H9 (cell line): ENCODE data around the gene ADH1B. TPM values are rescaled to one million over a fixed set of nuclear protein-coding genes. Genes with fewer than 3 reads are reported as not detected.
"Not testable (repeated sequence)": the region's sequence is repeated elsewhere in the genome, so short reads cannot be mapped to it uniquely, and the experiment has no call there.

Source experiments
- DNase-seq: peaks from one replicate; pipeline ENCODE4 v3.0.0-alpha.2; 2017
- H2AFZ ChIP-seq: one replicate; pipeline ENCODE4 v1.6.1; 2013; ENCODE audit warnings: mild to moderate bottlenecking, low read length, control low read depth, moderate library complexity
- H2AK5ac ChIP-seq: 2 replicates; pipeline ENCODE4 v1.6.1; 2013; ENCODE audit warnings: low read length, control low read depth, mixed read lengths; ENCODE audit not compliant: insufficient read length
- H2BK120ac ChIP-seq: one replicate; pipeline ENCODE4 v1.6.1; 2013; ENCODE audit warnings: low read depth, mild to moderate bottlenecking, low read length, control low read depth, inconsistent platforms; ENCODE audit not compliant: poor library complexity, severe bottlenecking
- H2BK12ac ChIP-seq: 2 replicates; pipeline ENCODE4 v1.6.1; 2013; ENCODE audit warnings: low read length, control low read depth, mixed read lengths, low read depth; ENCODE audit not compliant: insufficient read length
- H2BK15ac ChIP-seq: 2 replicates; pipeline ENCODE4 v1.6.1; 2013; ENCODE audit warnings: low read depth, low read length, control low read depth
- H2BK20ac ChIP-seq: one replicate; pipeline ENCODE4 v1.6.1; 2013; ENCODE audit warnings: low read depth, mild to moderate bottlenecking, low read length, control low read depth, inconsistent platforms; ENCODE audit not compliant: poor library complexity, severe bottlenecking
- H2BK5ac ChIP-seq: 2 replicates; pipeline ENCODE4 v1.6.1; 2013; ENCODE audit warnings: low read length, control low read depth, mixed read lengths; ENCODE audit not compliant: insufficient read length
- H3K14ac ChIP-seq: 2 replicates; pipeline ENCODE4 v1.6.1; 2013; ENCODE audit warnings: low read length, control low read depth; ENCODE audit not compliant: insufficient read depth
- H3K18ac ChIP-seq: 2 replicates; pipeline ENCODE4 v1.6.1; 2013; ENCODE audit warnings: low read depth, mild to moderate bottlenecking, mixed read lengths, low read length, control low read depth; ENCODE audit not compliant: insufficient read length
- H3K23ac ChIP-seq: 2 replicates; pipeline ENCODE4 v1.6.1; 2013; ENCODE audit warnings: low read length, control low read depth, mixed read lengths, low read depth; ENCODE audit not compliant: insufficient read length
- H3K23me2 ChIP-seq: 2 replicates; pipeline ENCODE4 v1.6.1; 2013; ENCODE audit warnings: low read depth, mild to moderate bottlenecking, mixed read lengths, low read length, control low read depth; ENCODE audit not compliant: insufficient read length, poor library complexity, severe bottlenecking
- H3K27ac ChIP-seq: 2 replicates; pipeline ENCODE4 v1.5.1; 2013; ENCODE audit warnings: low read length, control low read depth, mixed read lengths, low read depth; ENCODE audit not compliant: insufficient read length
- H3K27me3 ChIP-seq: 2 replicates; pipeline ENCODE4 v1.6.1; 2013; ENCODE audit warnings: low read length, control low read depth, inconsistent platforms; ENCODE audit not compliant: insufficient read depth
- H3K4ac ChIP-seq: 2 replicates; pipeline ENCODE4 v1.6.1; 2013; ENCODE audit warnings: low read depth, mild to moderate bottlenecking, control low read depth, inconsistent platforms, low read length, moderate library complexity
- H3K4me1 ChIP-seq: 2 replicates; pipeline ENCODE4 v1.6.1; 2013; ENCODE audit warnings: low read length, control low read depth, inconsistent platforms; ENCODE audit not compliant: insufficient read depth
- H3K4me2 ChIP-seq: 2 replicates; pipeline ENCODE4 v1.6.1; 2013; ENCODE audit warnings: low read length, control low read depth, mixed read lengths; ENCODE audit not compliant: insufficient read length, insufficient read depth
- H3K56ac ChIP-seq: 2 replicates; pipeline ENCODE4 v1.6.1; 2013; ENCODE audit warnings: low read depth, mild to moderate bottlenecking, mixed read lengths, low read length, control low read depth; ENCODE audit not compliant: insufficient read length
- H3K79me1 ChIP-seq: 2 replicates; pipeline ENCODE4 v1.6.1; 2013; ENCODE audit warnings: low read depth, mild to moderate bottlenecking, moderate library complexity, low read length, control low read depth, inconsistent platforms; ENCODE audit not compliant: insufficient read depth, poor library complexity, severe bottlenecking
- H3K79me2 ChIP-seq: 2 replicates; pipeline ENCODE4 v1.6.1; 2013; ENCODE audit warnings: low read length, control low read depth, inconsistent platforms; ENCODE audit not compliant: insufficient read depth
- H3K9ac ChIP-seq: 2 replicates; pipeline ENCODE4 v1.6.1; 2013; ENCODE audit warnings: low read length, control low read depth, mixed read lengths; ENCODE audit not compliant: insufficient read length; ENCODE audit errors: extremely low read depth
- H3K9me3 ChIP-seq: one replicate; pipeline ENCODE4 v1.6.1; 2013; ENCODE audit warnings: low read depth, low read length, inconsistent platforms; ENCODE audit not compliant: control insufficient read depth
- H3T11ph ChIP-seq: one replicate; pipeline ENCODE4 v1.6.1; 2013; ENCODE audit warnings: mild to moderate bottlenecking, low read length, control low read depth, inconsistent platforms
- H4K20me1 ChIP-seq: one replicate; pipeline ENCODE4 v1.6.1; 2013; ENCODE audit not compliant: control insufficient read depth, insufficient read length, insufficient read depth
- H4K5ac ChIP-seq: 2 replicates; pipeline ENCODE4 v1.6.1; 2013; ENCODE audit warnings: low read depth, mild to moderate bottlenecking, mixed read lengths, low read length, control low read depth; ENCODE audit not compliant: insufficient read length
- H4K8ac ChIP-seq: replicated peaks from 2 replicates; pipeline ENCODE4 v1.6.1; 2013; ENCODE audit warnings: low read length, control low read depth, mixed read lengths, low read depth; ENCODE audit not compliant: insufficient read length
- H4K91ac ChIP-seq: 2 replicates; pipeline ENCODE4 v1.6.1; 2013; ENCODE audit warnings: low read depth, mild to moderate bottlenecking, moderate library complexity, mixed read lengths, low read length, control low read depth; ENCODE audit not compliant: insufficient read length
- H3K27ac Mint-ChIP-seq, 3 experiments: 2 replicates in 2 of 3; 3 replicates in 1 of 3; pipeline ENCODE4 v1.8.0; 2020 to 2021; ENCODE audit warnings: mixed read lengths in 3 of 3, mild to moderate bottlenecking in 1 of 3, moderate library complexity in 1 of 3
- H3K27me3 Mint-ChIP-seq: 2 replicates; pipeline ENCODE4 v1.8.0; 2021; ENCODE audit warnings: low read depth, mild to moderate bottlenecking, moderate library complexity, mixed read lengths
- H3K36me3 Mint-ChIP-seq, 3 experiments: 2 replicates in 2 of 3; 3 replicates in 1 of 3; pipeline ENCODE4 v1.8.0; 2020 to 2021; ENCODE audit warnings: low read depth in 3 of 3, mixed read lengths in 3 of 3; ENCODE audit not compliant: insufficient read depth in 1 of 3
- H3K4me1 Mint-ChIP-seq, 2 experiments: 2 replicates each; pipeline ENCODE4 v1.8.0; 2020; ENCODE audit warnings: mixed read lengths in 2 of 2
- H3K4me3 Mint-ChIP-seq, 2 experiments: 2 replicates in 1 of 2; 3 replicates in 1 of 2; pipeline ENCODE4 v1.8.0; 2020 to 2021; ENCODE audit warnings: mild to moderate bottlenecking in 2 of 2, mixed read lengths in 2 of 2, moderate library complexity in 1 of 2
- H3K9me3 Mint-ChIP-seq, 2 experiments: 2 replicates in 1 of 2; 3 replicates in 1 of 2; pipeline ENCODE4 v1.8.0; 2020; ENCODE audit warnings: mild to moderate bottlenecking in 2 of 2, mixed read lengths in 2 of 2, moderate library complexity in 1 of 2
- WGBS: extraction: QIAGEN DNeasy Blood & Tissue Kit; methylation state at CpG from one replicate; pipeline ENCODE4 v1.1.7; 2013; ENCODE audit warnings: missing lambda C conversion rate, low lambda C conversion rate, mixed read lengths; ENCODE audit not compliant: insufficient read length; ENCODE audit errors: extremely low coverage; 5-methylcytosine and 5-hydroxymethylcytosine counted together
- total RNA-seq: library from RNA; stranded (reverse); gene quantifications from 2 replicates; pipeline ENCODE4 v1.2.1, GENCODE V29; 2021
- TF ChIP-seq, protein P1 (sequence below): fragments of 200-600 bp; sonication (generic); conservative IDR thresholded peaks from 3 replicates; pipeline ENCODE4 v1.8.0; 2021; ENCODE audit warnings: antibody characterized with exemption, mild to moderate bottlenecking

ADH1B gene
- total RNA-seq, 1 experiment from 2014 or later = not detected

DNA sequence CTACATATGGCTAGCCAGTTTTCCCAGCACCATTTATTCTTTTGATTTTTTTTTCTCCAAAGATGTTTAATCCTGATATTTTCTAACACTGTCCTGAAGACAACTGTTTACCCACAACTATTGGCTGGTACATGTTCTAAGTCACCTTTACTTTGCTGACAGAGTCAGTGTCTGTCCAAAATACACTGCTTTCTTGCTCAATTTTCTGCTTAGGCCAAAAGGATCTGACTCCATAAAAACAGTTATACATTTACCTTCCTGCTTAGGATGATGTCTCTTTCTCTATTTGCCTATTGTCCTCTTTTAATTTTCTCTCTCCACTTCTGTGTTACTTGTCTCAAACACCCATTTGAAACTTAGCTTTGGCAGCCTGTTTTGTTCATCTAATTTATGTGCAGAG, 28.1 kb upstream of the ADH1B start:
- no peaks in the 10 kb centered on the region for H3K79me2 ChIP-seq

DNA sequence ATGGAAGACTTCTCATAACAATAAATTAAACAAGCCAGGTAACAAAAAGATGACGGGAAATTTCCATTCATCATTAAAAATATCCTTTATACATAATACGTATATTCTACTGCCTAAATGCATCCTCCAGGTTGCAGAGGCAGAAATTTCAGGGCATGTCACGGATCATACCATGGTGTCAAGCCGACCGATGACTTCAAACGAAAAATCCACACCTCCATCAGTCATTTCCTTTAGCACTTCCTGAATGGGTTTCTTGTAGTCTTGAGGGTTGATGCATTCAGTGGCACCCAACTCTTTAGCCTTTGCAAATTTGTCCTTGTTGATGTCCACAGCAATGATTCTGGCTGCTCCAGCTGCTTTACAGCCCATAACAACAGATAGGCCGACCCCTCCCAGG, 21.4 kb upstream of the ADH1B start:
- not testable (repeated sequence) for H2BK12ac ChIP-seq, H4K5ac ChIP-seq, H3K27me3 Mint-ChIP-seq, H2BK20ac ChIP-seq, H3K4ac ChIP-seq, H3K14ac ChIP-seq, H3K27ac ChIP-seq, H3T11ph ChIP-seq, H3K56ac ChIP-seq, H3K23me2 ChIP-seq, H4K91ac ChIP-seq, H3K9me3 ChIP-seq, H3K79me2 ChIP-seq, H3K23ac ChIP-seq, H2BK120ac ChIP-seq, H3K79me1 ChIP-seq, H3K4me1 Mint-ChIP-seq, H3K18ac ChIP-seq, H3K9ac ChIP-seq, H3K4me3 Mint-ChIP-seq, H2AK5ac ChIP-seq, H3K27me3 ChIP-seq, H2AFZ ChIP-seq, H3K4me2 ChIP-seq, DNase-seq, H3K4me1 ChIP-seq, H4K8ac ChIP-seq, H2BK5ac ChIP-seq, H3K9me3 Mint-ChIP-seq, H3K36me3 Mint-ChIP-seq, H3K27ac Mint-ChIP-seq, H2BK15ac ChIP-seq, H4K20me1 ChIP-seq
- WGBS = no CpG with 5 or more reads among the region's 7 CpGs

More for the DNA sequence above, 28.1 kb upstream of the ADH1B start:
- H3K23me2 ChIP-seq = no peaks in the 10 kb centered on the region
- H3K4me2 ChIP-seq = no peak overlapping the region
- no peak overlapping the region for H2BK15ac ChIP-seq
- H3K27ac Mint-ChIP-seq = no peak overlapping the region
- no peak overlapping the region for H2BK5ac ChIP-seq
- no peaks in the 10 kb centered on the region for H3K4me1 Mint-ChIP-seq
- no peak overlapping the region for H4K5ac ChIP-seq
- no peak overlapping the region for H2BK12ac ChIP-seq
- no peak overlapping the region for H3K9ac ChIP-seq
- no peaks in the 10 kb centered on the region for H4K20me1 ChIP-seq
- no peaks in the 10 kb centered on the region for H3K9me3 ChIP-seq
- H3K79me1 ChIP-seq = no peaks in the 10 kb centered on the region
- no peak overlapping the region for H4K8ac ChIP-seq
- no peak overlapping the region for H2AFZ ChIP-seq
- no peak overlapping the region for H4K91ac ChIP-seq
- H3K18ac ChIP-seq = no peak overlapping the region
- no peak for DNase-seq
- H3K27me3 ChIP-seq = no peaks in the 10 kb centered on the region
- H3K4ac ChIP-seq = no peak overlapping the region
- no peak overlapping the region for H3K27ac ChIP-seq
- no peak overlapping the region for H2BK120ac ChIP-seq
- H3K36me3 Mint-ChIP-seq = peaks cover 0 to 2% (median 2%) of the 10 kb centered on the region in 3 experiments; a peak in 2 of 7 replicates
- H3K27me3 Mint-ChIP-seq = no peaks in the 10 kb centered on the region
- no peak overlapping the region for H3K4me3 Mint-ChIP-seq
- no peaks in the 10 kb centered on the region for H3K4me1 ChIP-seq
- H3K14ac ChIP-seq = no peak overlapping the region
- H3T11ph ChIP-seq = no peak overlapping the region
- TF ChIP-seq, protein P1, sequence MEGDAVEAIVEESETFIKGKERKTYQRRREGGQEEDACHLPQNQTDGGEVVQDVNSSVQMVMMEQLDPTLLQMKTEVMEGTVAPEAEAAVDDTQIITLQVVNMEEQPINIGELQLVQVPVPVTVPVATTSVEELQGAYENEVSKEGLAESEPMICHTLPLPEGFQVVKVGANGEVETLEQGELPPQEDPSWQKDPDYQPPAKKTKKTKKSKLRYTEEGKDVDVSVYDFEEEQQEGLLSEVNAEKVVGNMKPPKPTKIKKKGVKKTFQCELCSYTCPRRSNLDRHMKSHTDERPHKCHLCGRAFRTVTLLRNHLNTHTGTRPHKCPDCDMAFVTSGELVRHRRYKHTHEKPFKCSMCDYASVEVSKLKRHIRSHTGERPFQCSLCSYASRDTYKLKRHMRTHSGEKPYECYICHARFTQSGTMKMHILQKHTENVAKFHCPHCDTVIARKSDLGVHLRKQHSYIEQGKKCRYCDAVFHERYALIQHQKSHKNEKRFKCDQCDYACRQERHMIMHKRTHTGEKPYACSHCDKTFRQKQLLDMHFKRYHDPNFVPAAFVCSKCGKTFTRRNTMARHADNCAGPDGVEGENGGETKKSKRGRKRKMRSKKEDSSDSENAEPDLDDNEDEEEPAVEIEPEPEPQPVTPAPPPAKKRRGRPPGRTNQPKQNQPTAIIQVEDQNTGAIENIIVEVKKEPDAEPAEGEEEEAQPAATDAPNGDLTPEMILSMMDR = no peak
- peaks cover 4 to 5% of the 10 kb centered on the region in 2 experiments; a peak in 4 of 5 replicates for H3K9me3 Mint-ChIP-seq
- H2BK20ac ChIP-seq = no peak overlapping the region
- H3K23ac ChIP-seq = no peak overlapping the region
- no peak overlapping the region for H3K56ac ChIP-seq
- H2AK5ac ChIP-seq = no peak overlapping the region
